Measurements from ENCODE around the gene CELA2A.
"Not testable (repeated sequence)": the region's sequence is repeated elsewhere in the genome, so short reads cannot be mapped to it uniquely, and the experiment has no call there.

Gene CELA2A

DNA sequence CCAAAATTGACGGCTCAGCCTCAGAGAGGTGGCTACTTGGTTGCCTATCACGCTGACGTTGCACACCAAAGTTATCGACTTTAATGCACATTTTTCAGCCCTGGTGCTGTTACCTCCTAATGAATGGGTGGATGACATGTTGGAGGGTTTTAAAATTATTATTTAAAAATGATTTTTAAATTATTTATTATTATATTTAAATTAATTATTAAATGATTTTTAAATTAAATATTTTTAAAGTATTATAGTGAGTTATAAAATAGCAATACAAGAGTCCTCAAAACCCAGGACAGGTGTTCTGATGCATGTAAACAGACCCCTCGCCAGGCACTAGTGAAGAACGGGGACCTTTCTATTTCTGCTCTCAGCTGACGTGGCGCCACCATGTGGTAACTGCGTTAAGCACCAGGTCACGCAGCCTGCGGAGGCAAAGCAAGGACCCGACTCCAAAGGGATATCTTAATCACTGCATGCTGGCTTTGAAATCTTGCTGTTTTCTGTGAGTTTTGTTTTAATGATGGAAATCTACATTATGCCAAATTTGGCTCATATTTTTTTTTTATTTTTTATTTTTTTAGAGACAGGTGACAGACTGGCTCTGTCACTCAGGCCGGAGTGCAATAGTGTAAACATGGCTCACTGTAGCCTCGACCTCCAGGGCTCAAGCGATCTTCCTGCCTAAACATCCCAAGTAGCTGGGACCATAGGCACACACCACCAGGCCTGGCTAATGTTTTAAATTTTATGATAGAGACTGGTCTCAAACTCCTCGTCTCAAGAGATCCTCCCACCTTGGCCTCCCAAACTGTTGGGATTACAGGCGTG lies 44.9 kb downstream of the CELA2A start:
- DNase-seq (ENCODE audit: low spot score), result peak; percentile 85

- DNase-seq (ENCODE audit: low spot score), result no peak
These were observed 47.9 kb downstream of the CELA2A start for GRCh38 chr1:15504436-15504835.

GRCh38 chr1:15506831-15507230 lies 50.3 kb downstream of the CELA2A start:
- no peak for DNase-seq (ENCODE audit: low spot score)

DNA sequence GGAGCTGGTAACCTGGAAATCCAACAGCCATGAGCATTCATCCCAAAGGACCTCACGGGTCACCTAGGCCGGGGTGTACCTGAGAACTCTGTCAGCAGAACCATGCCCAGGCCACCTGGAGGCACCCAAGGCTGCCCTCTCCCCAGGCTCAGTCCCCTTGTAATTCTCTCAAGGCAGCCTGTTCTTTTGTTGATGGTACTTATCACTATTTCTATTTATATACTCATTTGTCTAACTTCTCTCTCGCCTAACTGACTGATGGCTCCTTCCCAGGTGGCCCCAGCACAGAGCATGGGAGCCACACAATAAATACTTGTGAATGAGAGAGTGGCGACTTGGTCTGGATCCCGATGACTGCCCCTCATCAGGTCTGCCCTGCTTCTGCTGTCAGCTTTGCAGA lies 50.7 kb downstream of the CELA2A start:
- DNase-seq (ENCODE audit: low spot score), result no peak

GRCh38 chr1:15508700-15509487 lies 52.4 kb downstream of the CELA2A start:
- DNase-seq (ENCODE audit: low spot score), result no peak

DNA sequence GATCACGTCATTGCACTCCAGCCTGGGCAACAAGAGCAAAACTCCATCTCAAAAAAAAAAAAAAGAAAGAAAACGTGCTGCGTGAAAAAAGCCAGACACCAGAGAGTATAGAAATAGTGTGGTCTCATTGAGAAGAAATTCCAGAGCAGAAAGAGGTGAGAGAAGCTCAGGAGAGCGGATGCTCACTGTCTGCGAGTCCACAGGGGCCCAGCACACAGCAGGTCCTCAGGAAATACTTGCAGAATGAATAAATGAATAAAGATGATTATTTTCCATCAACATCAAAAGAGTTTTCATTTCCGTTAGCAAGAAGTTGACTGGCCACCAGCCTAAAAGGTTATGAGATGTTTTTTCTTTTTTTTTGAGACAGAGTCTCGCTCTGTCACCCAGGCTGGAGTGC lies 53.1 kb downstream of the CELA2A start:
- DNase-seq (ENCODE audit: low spot score), result no peak

DNA sequence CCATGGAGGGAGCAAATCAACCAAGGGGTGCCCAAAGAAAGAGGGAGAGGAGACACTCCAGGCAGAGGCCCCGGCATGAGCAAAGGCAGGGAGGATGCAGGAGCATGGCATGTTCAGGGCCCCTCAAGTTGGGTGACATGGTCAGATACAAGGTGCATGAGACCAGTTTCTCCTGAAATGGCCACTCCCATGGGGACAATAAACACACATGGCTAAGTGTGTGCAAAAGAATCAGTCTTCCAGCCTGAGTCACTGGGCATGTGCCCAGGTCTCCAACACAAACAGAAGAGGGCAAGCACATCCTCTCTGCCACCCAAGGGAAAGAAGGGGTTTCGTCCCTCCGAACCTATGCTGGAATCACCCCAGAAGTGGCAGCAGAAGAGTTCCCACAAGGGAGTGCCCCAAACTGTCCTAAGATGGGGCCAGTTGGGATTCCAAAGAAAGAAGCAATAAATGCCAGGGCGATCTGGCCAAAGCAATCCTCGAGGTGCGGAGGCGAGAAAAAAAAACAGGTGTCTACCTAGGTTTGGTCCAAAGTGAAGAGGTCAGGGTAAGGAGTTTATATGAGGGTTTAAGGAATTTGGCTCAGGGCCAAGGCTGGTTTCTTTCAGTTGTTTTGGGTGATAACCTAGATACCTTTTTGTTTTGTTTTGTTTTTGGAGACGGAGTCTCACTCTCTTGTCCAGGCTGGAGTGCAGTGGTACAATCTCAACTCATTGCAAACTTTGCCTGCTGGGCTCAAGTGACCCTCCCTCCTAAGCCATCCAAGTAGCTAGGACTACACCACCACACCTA lies 54.3 kb downstream of the CELA2A start:
- DNase-seq (ENCODE audit: low spot score), result no peak

DNA sequence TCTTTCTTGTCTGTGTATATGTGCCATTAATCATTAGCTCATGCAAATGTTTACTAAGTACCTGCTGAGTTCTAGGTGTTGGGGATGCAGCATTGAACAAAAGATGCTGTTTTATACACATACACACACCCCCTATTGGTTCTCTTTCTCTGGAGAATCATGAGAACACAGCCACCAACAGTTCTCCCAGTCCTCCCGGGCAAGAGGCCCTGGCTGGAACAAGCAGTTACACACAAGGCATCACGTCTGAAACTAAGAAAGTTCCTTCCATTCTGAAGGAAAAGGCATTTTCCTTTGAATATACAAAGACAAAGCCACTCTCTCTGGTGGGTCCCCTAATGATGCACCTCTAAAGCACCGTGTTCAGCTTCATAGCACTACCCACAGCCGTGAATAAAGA lies 56.7 kb downstream of the CELA2A start:
- DNase-seq (ENCODE audit: low spot score), result no peak

DNA sequence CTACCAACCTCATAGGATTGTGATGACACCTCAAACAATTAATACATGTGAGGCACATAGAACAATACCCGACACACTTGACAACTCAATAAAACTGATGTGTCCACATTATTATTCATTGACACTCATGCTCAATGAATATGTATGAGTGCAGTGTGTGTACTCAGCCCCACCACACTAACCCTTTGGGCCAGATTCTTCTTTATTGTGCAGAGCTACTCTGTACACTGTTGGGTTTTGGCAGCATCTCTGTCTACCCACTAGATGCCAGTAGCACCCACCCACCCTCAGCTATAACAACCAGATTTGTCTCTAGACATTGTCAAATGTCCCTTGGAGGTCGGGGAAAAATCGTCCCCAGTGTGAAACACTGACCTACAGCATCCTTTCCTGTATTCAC lies 57.4 kb downstream of the CELA2A start:
- DNase-seq (ENCODE audit: low spot score), result no peak

DNA sequence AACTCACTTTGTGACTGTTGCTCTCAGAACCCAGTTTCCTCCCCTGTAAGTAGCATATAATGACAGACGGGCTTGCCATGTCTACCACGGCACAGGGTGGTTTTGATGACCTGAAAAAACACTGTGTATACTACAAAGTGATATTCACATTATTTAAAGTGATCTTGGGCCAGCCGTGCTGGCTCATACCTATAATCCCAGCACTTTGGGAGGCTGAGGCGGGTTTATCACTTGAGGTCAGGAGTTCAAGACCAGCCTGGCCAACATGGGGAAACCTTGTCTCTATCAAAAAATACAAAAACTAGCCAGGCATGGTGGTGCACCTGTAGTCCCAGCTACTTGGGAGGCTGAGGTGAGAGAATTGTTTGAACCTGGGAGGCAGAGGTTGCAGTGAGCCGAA lies 58.0 kb downstream of the CELA2A start:
- not testable (repeated sequence) for DNase-seq (ENCODE audit: low spot score)

- DNase-seq (ENCODE audit: low spot score), result no peak
These were observed 58.6 kb downstream of the CELA2A start for GRCh38 chr1:15515022-15515663.

- DNase-seq (ENCODE audit: low spot score), result no peak
These were observed 63.1 kb downstream of the CELA2A start for GRCh38 chr1:15519625-15520024.

DNA sequence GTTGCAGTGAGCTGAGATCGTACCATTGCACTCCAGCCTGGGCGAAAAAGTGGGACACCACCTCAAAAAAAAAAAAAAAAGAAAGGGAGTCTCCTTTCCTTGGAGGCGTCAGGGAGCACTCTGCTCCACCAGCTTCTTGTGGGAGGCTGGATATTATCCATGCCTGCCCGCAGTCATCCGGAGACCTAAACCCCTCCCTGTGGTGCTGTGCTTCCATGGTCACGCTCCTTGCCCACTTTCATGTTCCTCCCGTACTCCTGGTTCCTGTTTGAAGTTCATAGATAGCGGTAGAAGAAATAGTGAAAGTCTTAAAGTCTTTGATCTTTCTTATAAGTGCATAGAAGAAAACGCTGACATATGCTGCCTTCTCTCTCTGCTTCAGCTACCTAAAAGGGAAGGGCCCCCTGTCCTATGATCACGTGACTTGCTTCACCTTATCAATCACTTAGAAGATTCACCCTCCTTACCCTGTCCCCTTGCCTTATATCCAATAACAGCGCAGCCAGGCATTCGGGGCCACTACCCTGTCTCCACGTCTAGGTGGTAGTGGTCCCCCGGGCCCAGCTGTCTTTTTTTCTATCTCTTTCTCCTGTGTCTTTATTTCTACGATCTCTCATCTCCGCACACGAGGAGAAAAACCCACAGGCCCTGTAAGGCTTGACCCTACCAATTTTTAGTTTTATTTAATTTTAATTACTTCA lies 64.8 kb downstream of the CELA2A start:
- DNase-seq (ENCODE audit: low spot score), result not testable (repeated sequence)

Measured in D341Med (cell line).